Fibroblast of lung (primary cell): ENCODE data around the gene AKAP3. TPM values are rescaled to one million over a fixed set of nuclear protein-coding genes. Genes with fewer than 3 reads are reported as not detected.

ENCODE experiments used
- DNase-seq, 2 donors: peaks; one replicate each; pipeline versions ENCODE4 v3.0.0 to v3.0.0-alpha.2; 2010; ENCODE audit warnings: low read depth in 2 of 2
- H2AFZ ChIP-seq: 2 replicates; pipeline ENCODE4 v1.5.1; 2012; ENCODE audit warnings: low read length, control low read depth, inconsistent platforms
- H3K27ac ChIP-seq: 2 replicates; pipeline ENCODE4 v1.5.1; 2011; ENCODE audit warnings: low read length, control low read depth; ENCODE audit not compliant: insufficient read depth
- H3K27me3 ChIP-seq: 2 replicates; pipeline ENCODE4 v1.5.1; 2011; ENCODE audit warnings: mild to moderate bottlenecking, low read length; ENCODE audit not compliant: control insufficient read depth, insufficient read depth
- H3K36me3 ChIP-seq: 2 replicates; pipeline ENCODE4 v1.5.1; 2011; ENCODE audit warnings: low read length; ENCODE audit not compliant: control insufficient read depth, insufficient read depth
- H3K4me1 ChIP-seq: 2 replicates; pipeline ENCODE4 v1.5.1; 2011; ENCODE audit warnings: low read length; ENCODE audit not compliant: control insufficient read depth, insufficient read depth; ENCODE audit errors: extremely low read depth
- H3K4me2 ChIP-seq: 2 replicates; pipeline ENCODE4 v1.5.1; 2011; ENCODE audit warnings: low read length, control low read depth; ENCODE audit not compliant: insufficient read depth; ENCODE audit errors: extremely low read depth
- H3K4me3 ChIP-seq, 4 experiments: fragments of 200-600 bp in 1 of 4; sonication (generic) in 1 of 4; replicated peaks in 1 of 4; 2 replicates each; pipeline ENCODE4 v1.5.1; 2011 to 2016; ENCODE audit warnings: low read length in 4 of 4, low read depth in 3 of 4, mild to moderate bottlenecking in 3 of 4, control low read depth in 2 of 4, inconsistent platforms in 1 of 4, mixed read lengths in 1 of 4; ENCODE audit not compliant: insufficient read depth in 1 of 4; ENCODE audit errors: control extremely low read depth in 1 of 4
- H3K79me2 ChIP-seq: 2 replicates; pipeline ENCODE4 v1.5.1; 2012; ENCODE audit warnings: mild to moderate bottlenecking, low read length, inconsistent platforms; ENCODE audit not compliant: control insufficient read depth, insufficient read depth
- H3K9ac ChIP-seq: 2 replicates; pipeline ENCODE4 v1.5.1; 2011; ENCODE audit warnings: mild to moderate bottlenecking, low read length, control low read depth; ENCODE audit not compliant: insufficient read depth
- H3K9me3 ChIP-seq: 2 replicates; pipeline ENCODE4 v1.5.1; 2012; ENCODE audit warnings: low read depth, low read length; ENCODE audit not compliant: control insufficient read depth, insufficient read depth
- H4K20me1 ChIP-seq: 2 replicates; pipeline ENCODE4 v1.5.1; 2011; ENCODE audit warnings: low read length; ENCODE audit not compliant: control insufficient read depth, insufficient read depth; ENCODE audit errors: extremely low read depth
- CTCF ChIP-seq, 2 donors: IDR thresholded peaks in 1 of 2; conservative IDR thresholded peaks in 1 of 2; 1 replicate in 1 of 2; 2 replicates in 1 of 2; pipeline ENCODE4 v1.5.1; 2011 to 2012; ENCODE audit warnings: low read length in 2 of 2, control low read depth in 1 of 2, inconsistent platforms in 1 of 2, low read depth in 1 of 2, mild to moderate bottlenecking in 1 of 2
- EZH2 ChIP-seq: IDR thresholded peaks from 2 replicates; pipeline ENCODE4 v1.5.1; 2012; ENCODE audit warnings: low read length, control low read depth, mild to moderate bottlenecking; ENCODE audit errors: missing control alignments
- polyA plus RNA-seq, 2 donors: library from polyadenylated mRNA; depleted of rRNA in 1 of 2; stranded (reverse) in 1 of 2; unstranded in 1 of 2; fragments of >200 nt; gene quantifications; 2 replicates each; pipeline ENCODE4 v1.2.1, GENCODE V29; 2011 to 2012; ENCODE audit warnings: missing spikeins in 1 of 2
- total RNA-seq: library from RNA; depleted of rRNA; stranded (reverse); fragments of >200 nt; gene quantifications from 2 replicates; pipeline ENCODE4 v1.2.1, GENCODE V29; 2014

The AKAP3 gene
- total and polyA plus RNA-seq, 2 donors (not counting 1 experiment from before 2014, with no cell fraction given) = 1.1 to 2.8 TPM

GRCh38 chr12:4588916-4589315 is 59.9 kb downstream of the AKAP3 start:
- Histone ChIP-seq H3K27ac (no peak overlapping the region), H3K9me3 (no peaks in the 10 kb centered on the region), H2AFZ (no peak overlapping the region), H3K4me2 (no peak overlapping the region), H3K9ac (no peak overlapping the region), H3K79me2 (no peaks in the 10 kb centered on the region), H3K4me3 (no peak overlapping the region), H3K4me1 (no peaks in the 10 kb centered on the region), H3K36me3 (no peaks in the 10 kb centered on the region), H4K20me1 (no peaks in the 10 kb centered on the region), H3K27me3 (peaks cover 3% of the 10 kb centered on the region)
- DNase-seq = no peak
- TF ChIP-seq EZH2 = no peak
- TF ChIP-seq CTCF (conservative IDR thresholded peaks at IDR 0.05 in 1 of 2, IDR thresholded peaks at IDR 0.05 in 1 of 2; ENCODE audit: low read depth in 1 of 2, low read length in 2 of 2) = no peak

- H3K79me2 ChIP-seq = no peaks in the 10 kb centered on the region
- no peak for TF ChIP-seq CTCF (conservative IDR thresholded peaks at IDR 0.05 in 1 of 2, IDR thresholded peaks at IDR 0.05 in 1 of 2; ENCODE audit: low read depth in 1 of 2, low read length in 2 of 2)
- no peak for TF ChIP-seq EZH2
- no peaks in the 10 kb centered on the region for H4K20me1 ChIP-seq
- peaks cover 3% of the 10 kb centered on the region for H3K27me3 ChIP-seq
- H3K4me2 ChIP-seq = no peak overlapping the region
- H3K4me1 ChIP-seq = no peaks in the 10 kb centered on the region
- H3K36me3 ChIP-seq = no peaks in the 10 kb centered on the region
- H3K4me3 ChIP-seq = no peak overlapping the region
- no peak overlapping the region for H3K9ac ChIP-seq
- no peak for DNase-seq
- no peak overlapping the region for H3K27ac ChIP-seq
- H3K9me3 ChIP-seq = no peaks in the 10 kb centered on the region
- no peak overlapping the region for H2AFZ ChIP-seq
These were observed 61.7 kb downstream of the AKAP3 start for GRCh38 chr12:4587108-4587507.

- Histone ChIP-seq H3K79me2 (no peaks in the 10 kb centered on the region), H3K9ac (no peak overlapping the region), H3K27ac (no peak overlapping the region), H3K4me1 (no peaks in the 10 kb centered on the region), H3K36me3 (no peaks in the 10 kb centered on the region), H3K4me3 (no peak overlapping the region), H4K20me1 (no peaks in the 10 kb centered on the region), H2AFZ (no peak overlapping the region), H3K27me3 (peaks cover 3% of the 10 kb centered on the region), H3K4me2 (no peak overlapping the region), H3K9me3 (no peaks in the 10 kb centered on the region)
- no peak for TF ChIP-seq CTCF (conservative IDR thresholded peaks at IDR 0.05 in 1 of 2, IDR thresholded peaks at IDR 0.05 in 1 of 2; ENCODE audit: low read depth in 1 of 2, low read length in 2 of 2)
- TF ChIP-seq EZH2 = no peak
- DNase-seq = no peak
These were observed 62.4 kb downstream of the AKAP3 start for GRCh38 chr12:4586500-4586899.
